PC-3 (cell line): ENCODE results near the gene KCNQ2.

Source experiments
- EZH2 ChIP-seq: fragments of 300-600 bp; sonication (generic); IDR thresholded peaks from one replicate; pipeline ENCODE4 v1.6.1; 2017; ENCODE audit warnings: antibody characterized with exemption, mild to moderate bottlenecking, low read length; ENCODE audit not compliant: unreplicated experiment
- EZH2phosphoT487 ChIP-seq: fragments of 300-600 bp; sonication (generic); IDR thresholded peaks from 2 replicates; pipeline ENCODE4 v1.6.1; 2018; ENCODE audit warnings: mild to moderate bottlenecking, antibody characterized with exemption, low read length, borderline replicate concordance
- TF ChIP-seq, protein P1 (sequence below): fragments of 300-600 bp; sonication (generic); conservative IDR thresholded peaks from 2 replicates; pipeline ENCODE4 v1.5.1; 2017; ENCODE audit warnings: antibody characterized with exemption, low read depth, mild to moderate bottlenecking, low read length

DNA sequence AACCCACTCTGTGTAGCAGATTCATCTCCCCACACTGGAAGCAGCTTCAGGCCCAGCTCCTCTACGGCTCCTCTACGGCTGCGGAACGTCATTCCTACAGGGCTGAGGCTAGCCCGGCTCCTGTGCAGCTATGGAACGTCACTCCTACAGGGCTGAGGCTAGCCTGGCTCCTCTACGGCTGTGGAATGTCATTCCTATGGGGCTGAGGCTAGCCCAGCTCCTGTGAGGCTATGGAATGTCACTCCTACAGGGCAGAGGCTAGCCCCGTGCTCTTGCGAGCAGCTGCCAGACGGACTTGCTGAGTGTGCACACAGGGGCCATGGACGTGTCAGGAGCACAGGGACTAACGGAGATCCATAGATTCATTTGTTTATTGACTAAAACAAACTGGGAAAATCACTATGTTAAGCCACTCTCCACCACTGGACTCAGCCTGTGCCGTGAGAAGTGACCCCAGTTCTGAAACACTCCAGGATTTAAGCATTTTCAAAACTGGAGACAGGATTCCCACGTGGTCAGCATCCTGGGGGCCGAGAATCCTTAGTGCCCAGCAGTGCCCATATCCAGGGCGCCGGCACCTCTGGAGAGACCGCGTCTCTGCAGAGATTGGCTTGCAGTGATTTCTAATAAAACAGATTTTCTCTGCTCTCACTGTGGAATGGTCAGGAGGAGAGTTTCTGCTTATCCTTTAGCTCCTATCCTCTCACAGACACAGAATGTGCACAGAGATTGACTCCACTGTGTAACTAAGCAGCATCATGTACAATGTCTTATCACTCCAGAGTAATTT is 5.0 kb downstream of the KCNQ2 start:
- TF ChIP-seq, protein P1, sequence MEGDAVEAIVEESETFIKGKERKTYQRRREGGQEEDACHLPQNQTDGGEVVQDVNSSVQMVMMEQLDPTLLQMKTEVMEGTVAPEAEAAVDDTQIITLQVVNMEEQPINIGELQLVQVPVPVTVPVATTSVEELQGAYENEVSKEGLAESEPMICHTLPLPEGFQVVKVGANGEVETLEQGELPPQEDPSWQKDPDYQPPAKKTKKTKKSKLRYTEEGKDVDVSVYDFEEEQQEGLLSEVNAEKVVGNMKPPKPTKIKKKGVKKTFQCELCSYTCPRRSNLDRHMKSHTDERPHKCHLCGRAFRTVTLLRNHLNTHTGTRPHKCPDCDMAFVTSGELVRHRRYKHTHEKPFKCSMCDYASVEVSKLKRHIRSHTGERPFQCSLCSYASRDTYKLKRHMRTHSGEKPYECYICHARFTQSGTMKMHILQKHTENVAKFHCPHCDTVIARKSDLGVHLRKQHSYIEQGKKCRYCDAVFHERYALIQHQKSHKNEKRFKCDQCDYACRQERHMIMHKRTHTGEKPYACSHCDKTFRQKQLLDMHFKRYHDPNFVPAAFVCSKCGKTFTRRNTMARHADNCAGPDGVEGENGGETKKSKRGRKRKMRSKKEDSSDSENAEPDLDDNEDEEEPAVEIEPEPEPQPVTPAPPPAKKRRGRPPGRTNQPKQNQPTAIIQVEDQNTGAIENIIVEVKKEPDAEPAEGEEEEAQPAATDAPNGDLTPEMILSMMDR = no peak
- TF ChIP-seq EZH2phosphoT487 (no peak), EZH2 (no peak)
